Activated naive CD4-positive, alpha-beta T cell treated with anti-CD3 and anti-CD28 coated beads, Interleukin-2, amount 10 ng/mL, durations not matched to agents 7 days and 5 days (primary cell): ENCODE results near the gene ESAM.

ENCODE experiments used
- CTCF ChIA-PET: fragments of 350-600 bp; sonication (Branson Sonifier 250); formaldehyde crosslinking; loops from one replicate; lab custom pipeline; 2021; ENCODE audit warnings: antibody characterized with exemption; lab: Charles Lee
- DNase-seq: peaks from one replicate; pipeline ENCODE4 v3.0.0-alpha.2; 2020
- H3K27ac Mint-ChIP-seq: one replicate; pipeline ENCODE4 v1.8.0; 2021; ENCODE audit warnings: mild to moderate bottlenecking, moderate library complexity, mixed read lengths
- H3K27me3 Mint-ChIP-seq: one replicate; pipeline ENCODE4 v1.8.0; 2021; ENCODE audit warnings: mild to moderate bottlenecking, mixed read lengths
- H3K36me3 Mint-ChIP-seq: one replicate; pipeline ENCODE4 v1.8.0; 2021; ENCODE audit warnings: mixed read lengths
- H3K4me1 Mint-ChIP-seq: one replicate; pipeline ENCODE4 v1.8.0; 2021; ENCODE audit warnings: mixed read lengths
- H3K4me3 Mint-ChIP-seq: one replicate; pipeline ENCODE4 v1.8.0; 2021; ENCODE audit warnings: mild to moderate bottlenecking, moderate library complexity, mixed read lengths
- H3K9me3 Mint-ChIP-seq: one replicate; pipeline ENCODE4 v1.8.0; 2021; ENCODE audit warnings: mixed read lengths

ESAM gene

GRCh38 chr11:124719534-124719933 is 42.6 kb downstream of the ESAM start:
- peaks cover 79% of the 10 kb centered on the region for H3K27me3 Mint-ChIP-seq
- DNase-seq: no peak
- no peak overlapping the region for H3K27ac Mint-ChIP-seq
- no peak overlapping the region for H3K4me3 Mint-ChIP-seq
- no peaks in the 10 kb centered on the region for H3K9me3 Mint-ChIP-seq
- CTCF ChIA-PET: no interaction called here
- H3K4me1 Mint-ChIP-seq: peaks cover 17% of the 10 kb centered on the region
- no peaks in the 10 kb centered on the region for H3K36me3 Mint-ChIP-seq

DNA sequence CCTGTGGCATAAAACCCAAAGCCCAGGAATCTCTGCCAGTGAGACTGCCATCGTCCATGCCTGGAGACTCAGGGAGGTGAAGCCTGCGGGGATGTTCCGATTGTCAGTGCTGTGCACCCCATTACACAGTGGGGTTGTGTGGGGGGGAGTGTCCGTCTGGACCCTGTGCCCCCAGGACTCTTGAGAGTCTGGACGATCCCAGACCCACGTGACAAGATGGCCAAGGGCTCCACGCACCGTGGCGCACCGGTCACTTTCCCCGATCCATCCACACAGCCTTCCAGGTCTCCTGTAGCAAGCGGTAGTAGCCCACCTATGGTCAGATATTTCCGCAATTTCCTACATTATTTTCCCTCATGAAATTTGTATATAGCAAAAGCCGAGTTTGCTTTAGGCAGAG is 43.3 kb downstream of the ESAM start:
- H3K36me3 Mint-ChIP-seq: no peaks in the 10 kb centered on the region
- no peaks in the 10 kb centered on the region for H3K9me3 Mint-ChIP-seq
- CTCF ChIA-PET: no interaction called here
- H3K27me3 Mint-ChIP-seq: peaks cover 72% of the 10 kb centered on the region
- no peak overlapping the region for H3K4me3 Mint-ChIP-seq
- DNase-seq: no peak
- no peak overlapping the region for H3K27ac Mint-ChIP-seq
- H3K4me1 Mint-ChIP-seq: peaks cover 17% of the 10 kb centered on the region

GRCh38 chr11:124717786-124718651 is 44.1 kb downstream of the ESAM start:
- no peaks in the 10 kb centered on the region for H3K9me3 Mint-ChIP-seq
- H3K36me3 Mint-ChIP-seq: no peaks in the 10 kb centered on the region
- CTCF ChIA-PET: interaction anchor here (1.1 kb wide), 1 partner anchor 19 kb away, joined by 3 read pairs; no protein-coding TSS in a partner anchor
- DNase-seq: peak; percentile 22
- peaks cover 17% of the 10 kb centered on the region for H3K4me1 Mint-ChIP-seq
- peak overlapping the region; percentile 24 for H3K4me3 Mint-ChIP-seq
- peaks cover 65% of the 10 kb centered on the region for H3K27me3 Mint-ChIP-seq
- H3K27ac Mint-ChIP-seq: no peak overlapping the region

DNA sequence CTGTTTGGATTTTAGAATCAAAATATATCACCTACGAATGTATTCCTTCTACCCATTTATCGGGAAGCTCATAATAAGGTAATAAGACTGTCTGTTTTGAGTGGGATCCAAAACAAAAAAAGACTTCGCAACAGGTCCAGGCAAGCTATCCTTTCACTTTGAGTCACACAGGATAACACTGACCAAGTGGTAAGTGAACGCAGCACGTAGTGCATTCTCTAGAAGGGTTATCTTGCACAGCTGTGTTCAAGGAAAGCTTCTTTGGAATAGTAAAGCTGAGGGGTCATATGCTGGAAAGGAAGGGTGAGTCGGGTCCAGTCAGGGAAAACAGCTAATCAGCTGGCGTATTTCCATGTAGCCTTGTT is 44.7 kb downstream of the ESAM start:
- Mint-ChIP-seq H3K4me3 (no peak overlapping the region), H3K36me3 (no peaks in the 10 kb centered on the region), H3K27ac (no peak overlapping the region), H3K4me1 (peaks cover 15% of the 10 kb centered on the region), H3K27me3 (peaks cover 59% of the 10 kb centered on the region), H3K9me3 (no peaks in the 10 kb centered on the region)
- CTCF ChIA-PET: interaction anchor here (1.1 kb wide), 1 partner anchor 19 kb away, joined by 3 read pairs; no protein-coding TSS in a partner anchor
- DNase-seq: no peak

DNA sequence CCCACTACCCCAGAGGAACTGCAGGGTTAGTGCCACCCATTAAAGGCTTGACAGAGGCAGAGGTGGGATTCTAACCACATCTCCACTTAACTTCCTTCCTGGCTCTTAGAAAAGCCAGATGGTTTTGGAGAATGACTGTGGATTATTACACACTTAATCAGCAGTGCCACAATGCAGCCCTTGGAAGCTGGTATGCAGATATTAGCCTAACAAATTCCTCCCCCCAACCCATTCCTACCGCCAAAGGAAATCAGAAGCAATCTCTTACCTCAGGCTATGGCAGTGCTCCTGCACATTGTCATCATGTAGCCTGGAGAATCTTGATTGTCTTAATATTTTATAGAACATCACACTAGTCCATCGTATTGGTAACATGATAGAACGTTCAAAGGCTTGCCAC is 45.5 kb downstream of the ESAM start:
- CTCF ChIA-PET: no interaction called here
- H3K9me3 Mint-ChIP-seq: no peaks in the 10 kb centered on the region
- no peaks in the 10 kb centered on the region for H3K36me3 Mint-ChIP-seq
- H3K4me1 Mint-ChIP-seq: peaks cover 12% of the 10 kb centered on the region
- H3K27ac Mint-ChIP-seq: no peak overlapping the region
- no peak for DNase-seq
- H3K4me3 Mint-ChIP-seq: no peak overlapping the region
- H3K27me3 Mint-ChIP-seq: peaks cover 51% of the 10 kb centered on the region

- Mint-ChIP-seq H3K36me3 (no peaks in the 10 kb centered on the region), H3K27ac (no peak overlapping the region), H3K27me3 (peaks cover 13% of the 10 kb centered on the region), H3K4me3 (no peak overlapping the region), H3K9me3 (peaks cover 3% of the 10 kb centered on the region), H3K4me1 (peaks cover under 1% of the 10 kb centered on the region)
- DNase-seq: no peak
- CTCF ChIA-PET: no interaction called here
Measured at GRCh38 chr11:124712392-124712791, 49.7 kb downstream of the ESAM start.

GRCh38 chr11:124707829-124708228 is 54.3 kb downstream of the ESAM start:
- H3K27me3 Mint-ChIP-seq: no peaks in the 10 kb centered on the region
- H3K27ac Mint-ChIP-seq: no peak overlapping the region
- no peak overlapping the region for H3K4me3 Mint-ChIP-seq
- DNase-seq: no peak
- H3K9me3 Mint-ChIP-seq: peaks cover 3% of the 10 kb centered on the region
- H3K4me1 Mint-ChIP-seq: no peaks in the 10 kb centered on the region
- H3K36me3 Mint-ChIP-seq: no peaks in the 10 kb centered on the region
- CTCF ChIA-PET: no interaction called here
